GM18907 (cell line): Measurements from ENCODE around the gene LHB.

Experiments used
- ATAC-seq: cut with Tn5 transposase; IDR thresholded peaks from one replicate; pipeline ENCODE4 v1.9.1; 2021; ENCODE audit warnings: mild to moderate bottlenecking, moderate library complexity; ENCODE audit not compliant: unreplicated experiment

Gene LHB

DNA sequence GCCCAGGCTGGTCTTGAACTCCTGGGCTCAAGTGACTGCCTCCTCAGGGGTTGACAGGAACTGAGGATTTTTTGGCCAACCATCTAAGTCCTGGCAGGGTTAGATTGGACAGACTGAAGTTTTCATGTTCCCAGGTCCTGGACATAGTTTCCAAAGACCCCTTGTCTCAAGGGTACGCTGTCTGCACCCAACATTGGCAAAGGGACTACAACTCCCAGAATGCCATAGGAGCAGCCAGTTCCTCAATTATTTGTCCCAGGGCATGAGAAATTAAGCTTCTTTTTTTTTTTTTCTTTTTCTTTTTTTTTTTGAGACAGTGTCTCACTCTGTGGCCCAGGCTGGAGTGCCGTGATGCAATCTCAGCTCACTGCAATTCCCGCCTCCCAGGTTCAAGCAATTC is 30.7 kb downstream of the LHB start:
- ATAC-seq, result no peak

DNA sequence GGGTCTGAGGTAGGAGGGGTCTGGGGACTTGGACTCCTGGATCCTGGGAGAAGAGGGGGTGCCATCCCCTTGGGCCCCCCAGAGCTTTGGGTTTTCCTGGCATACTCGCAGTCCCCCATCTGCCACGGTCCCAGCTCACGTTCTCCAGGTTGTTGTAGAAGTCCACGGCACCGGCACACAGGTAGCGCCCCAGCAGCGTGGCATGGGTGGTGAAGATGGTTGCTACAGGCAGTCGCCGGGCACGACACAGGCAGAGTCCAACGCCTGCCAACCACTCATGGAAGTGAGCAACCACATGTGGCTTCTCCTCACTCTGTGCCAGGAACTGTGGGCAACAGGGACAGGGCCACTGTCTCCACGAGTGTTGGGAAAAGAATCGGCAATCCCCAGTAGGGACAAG is 31.2 kb downstream of the LHB start:
- ATAC-seq, result no peak

DNA sequence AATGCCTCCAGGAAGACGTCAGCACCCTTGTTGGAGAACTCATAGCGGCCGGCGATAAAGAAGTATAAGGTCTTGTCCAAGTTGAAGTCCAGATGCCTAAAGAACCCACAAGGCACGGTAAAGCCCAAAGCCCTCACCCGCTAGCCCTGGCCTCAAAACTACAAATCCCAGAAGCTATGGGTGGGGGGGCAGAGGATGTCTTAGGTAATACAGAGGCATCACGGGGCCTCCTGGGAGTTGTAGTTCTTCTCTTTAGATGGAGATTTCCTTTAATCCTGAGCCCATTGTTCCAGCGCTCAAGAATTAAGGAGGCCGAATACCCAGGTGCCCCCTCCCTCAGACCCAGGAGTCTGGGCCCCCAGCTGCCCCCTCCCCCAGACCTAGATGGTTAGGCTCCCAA is 34.6 kb downstream of the LHB start:
- no peak for ATAC-seq

DNA sequence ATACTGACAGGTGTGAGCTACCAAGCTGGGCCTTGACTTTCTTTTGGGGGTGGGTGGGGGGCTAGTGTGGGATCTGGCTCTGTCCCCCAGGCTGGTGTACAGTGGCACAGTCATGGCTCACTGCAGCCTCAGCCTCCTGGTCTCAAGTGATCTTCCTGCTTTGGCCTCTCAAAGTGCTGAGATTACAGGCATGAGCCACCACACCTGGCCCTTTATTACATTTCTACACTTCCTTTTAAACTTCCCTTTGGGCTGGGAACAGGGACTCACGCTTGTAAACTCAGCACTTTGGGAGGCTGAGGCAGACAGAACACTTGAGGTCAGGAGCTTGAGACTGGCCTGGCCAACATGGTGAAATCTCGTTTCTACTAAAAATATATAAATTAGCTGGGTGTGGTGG is 39.8 kb downstream of the LHB start:
- no peak for ATAC-seq

DNA sequence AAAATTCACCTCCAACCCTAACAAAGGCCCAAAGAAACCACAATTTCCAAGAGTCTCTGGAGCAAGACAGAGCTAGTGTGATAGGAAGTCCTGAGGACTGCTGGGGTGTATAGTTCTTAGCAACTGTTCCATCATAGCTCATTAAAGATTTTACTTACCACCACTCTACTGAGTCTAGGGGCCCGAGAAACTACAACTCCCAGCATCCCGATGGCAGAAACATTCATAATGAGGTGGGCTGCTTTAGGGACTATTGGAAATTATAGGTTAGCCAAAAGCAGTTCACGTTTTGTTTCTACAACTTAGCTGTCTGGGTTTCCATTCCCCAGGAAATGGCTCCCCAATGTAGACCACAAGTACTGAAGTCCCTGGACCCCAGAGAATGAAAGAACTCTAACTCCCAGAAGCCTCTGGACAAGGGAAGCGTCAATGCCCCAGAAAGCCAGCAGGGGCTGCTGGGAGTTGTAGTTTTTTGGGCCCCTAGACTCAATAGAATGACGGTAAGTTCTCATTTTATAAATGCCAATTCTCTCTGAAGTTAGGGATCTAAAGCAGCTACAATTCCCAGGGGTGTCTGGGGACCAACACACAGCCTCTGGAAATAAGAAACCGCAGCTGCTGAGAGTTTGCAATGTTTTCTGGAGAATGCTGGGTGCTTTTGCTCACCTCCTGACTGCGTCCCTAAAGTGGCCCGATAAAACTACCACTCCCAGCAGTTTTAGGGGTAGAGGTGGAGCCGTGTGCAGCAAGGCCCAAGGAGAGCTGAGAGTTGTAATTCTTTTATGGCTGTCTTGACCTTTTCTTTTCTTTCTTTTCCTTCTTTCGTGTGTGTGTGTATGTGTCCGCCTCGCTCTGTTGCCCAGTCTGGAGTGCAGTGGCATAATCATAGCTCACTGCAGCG is 40.7 kb downstream of the LHB start:
- ATAC-seq, result no peak

DNA sequence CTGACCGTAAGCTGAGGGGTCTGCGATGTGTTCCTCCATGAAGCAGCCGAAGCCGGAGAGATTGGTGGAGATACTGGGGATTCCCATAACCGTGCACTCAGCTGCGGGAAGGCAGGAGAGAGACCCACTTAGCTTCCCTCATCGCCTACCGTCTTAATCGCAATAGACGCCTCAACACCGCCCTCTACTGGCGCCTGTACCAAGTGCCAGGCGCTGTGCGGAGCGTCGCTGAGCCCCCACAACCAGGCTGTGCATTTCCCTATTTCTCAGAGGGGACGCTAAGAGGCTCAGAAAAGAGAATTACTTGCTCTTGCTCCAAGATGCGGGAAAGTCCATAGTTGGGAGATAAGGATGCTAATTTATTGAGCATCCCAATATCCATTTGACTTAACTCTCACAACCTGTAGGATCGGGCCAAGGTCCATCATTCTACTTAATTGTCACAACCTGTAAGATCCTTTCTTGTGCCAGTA is 45.9 kb downstream of the LHB start:
- ATAC-seq, result no peak

DNA sequence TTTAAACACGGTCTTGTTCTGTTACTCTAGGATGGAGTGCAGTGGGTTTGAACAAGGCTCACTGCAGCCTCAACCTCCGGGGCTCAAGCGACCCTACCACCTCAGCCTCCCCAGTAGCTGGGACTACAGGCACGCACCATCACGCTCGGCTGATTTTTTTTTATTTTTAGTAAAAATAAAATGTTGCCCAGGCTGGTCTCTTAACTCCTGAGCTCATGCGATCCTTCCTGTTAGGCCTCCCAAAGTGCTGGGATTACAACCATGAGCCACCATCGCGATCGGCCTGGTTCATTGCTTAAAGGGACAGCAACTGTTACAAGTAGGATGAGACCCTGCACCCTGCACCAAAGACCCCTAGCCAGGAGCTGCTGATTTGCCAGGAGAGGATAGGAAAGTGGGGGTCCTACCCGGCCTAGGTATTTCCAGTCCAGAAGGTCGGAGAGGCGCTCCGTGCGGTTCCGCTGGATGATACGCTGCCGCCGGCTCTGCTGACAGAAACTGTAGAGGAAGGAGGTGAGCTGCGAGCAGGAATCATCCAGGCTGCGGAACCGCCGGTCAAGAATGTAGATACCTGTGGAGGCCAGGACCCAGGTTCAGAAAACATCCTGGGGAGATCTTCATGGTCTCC is 46.6 kb downstream of the LHB start:
- ATAC-seq, result no peak

DNA sequence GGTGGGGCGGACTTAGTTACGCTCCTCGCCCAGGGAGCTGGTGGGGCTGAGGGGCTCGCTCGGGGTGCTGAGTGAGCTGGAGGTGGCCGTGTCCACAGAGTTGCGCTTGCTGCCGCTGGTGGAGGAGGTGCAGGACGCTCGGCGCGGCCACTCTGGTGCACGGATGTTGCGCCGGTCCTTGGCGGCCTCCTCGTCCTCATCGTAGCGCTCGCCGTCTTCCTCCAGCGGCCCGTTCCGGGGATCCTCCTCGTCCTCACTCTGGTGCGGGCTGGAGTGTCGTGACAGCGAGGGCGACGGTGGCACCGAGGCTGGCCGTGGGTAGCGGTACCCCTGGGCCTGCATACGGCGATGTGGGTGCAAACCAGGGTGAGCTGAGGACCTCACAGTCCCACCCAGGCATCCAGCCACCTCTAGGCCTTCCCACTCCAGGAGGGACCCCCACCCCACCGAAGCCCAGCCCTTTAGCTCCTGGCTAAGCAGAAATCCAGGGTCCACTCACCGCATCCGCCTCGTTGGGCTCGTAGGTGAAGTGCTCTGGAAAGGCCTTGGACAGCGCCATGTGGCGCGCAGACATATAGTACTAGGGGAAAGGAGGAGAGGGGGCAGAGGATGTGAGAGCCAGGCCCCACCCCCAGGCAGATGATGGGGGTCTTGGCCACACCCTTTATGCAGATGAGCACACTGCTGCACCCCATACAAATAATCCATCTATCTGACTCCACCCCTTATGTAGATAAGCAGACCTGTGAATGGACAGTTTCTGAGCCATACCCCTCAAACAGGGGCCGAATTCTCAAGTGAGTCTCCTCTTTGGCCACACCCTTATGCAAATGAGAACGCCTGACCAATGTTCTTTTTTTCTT is 47.4 kb downstream of the LHB start:
- ATAC-seq, result no peak

GRCh38 chr19:48968813-48969218 is 48.1 kb downstream of the LHB start:
- ATAC-seq, result no peak

- no peak for ATAC-seq
These were observed 48.7 kb downstream of the LHB start for GRCh38 chr19:48968179-48968661.

DNA sequence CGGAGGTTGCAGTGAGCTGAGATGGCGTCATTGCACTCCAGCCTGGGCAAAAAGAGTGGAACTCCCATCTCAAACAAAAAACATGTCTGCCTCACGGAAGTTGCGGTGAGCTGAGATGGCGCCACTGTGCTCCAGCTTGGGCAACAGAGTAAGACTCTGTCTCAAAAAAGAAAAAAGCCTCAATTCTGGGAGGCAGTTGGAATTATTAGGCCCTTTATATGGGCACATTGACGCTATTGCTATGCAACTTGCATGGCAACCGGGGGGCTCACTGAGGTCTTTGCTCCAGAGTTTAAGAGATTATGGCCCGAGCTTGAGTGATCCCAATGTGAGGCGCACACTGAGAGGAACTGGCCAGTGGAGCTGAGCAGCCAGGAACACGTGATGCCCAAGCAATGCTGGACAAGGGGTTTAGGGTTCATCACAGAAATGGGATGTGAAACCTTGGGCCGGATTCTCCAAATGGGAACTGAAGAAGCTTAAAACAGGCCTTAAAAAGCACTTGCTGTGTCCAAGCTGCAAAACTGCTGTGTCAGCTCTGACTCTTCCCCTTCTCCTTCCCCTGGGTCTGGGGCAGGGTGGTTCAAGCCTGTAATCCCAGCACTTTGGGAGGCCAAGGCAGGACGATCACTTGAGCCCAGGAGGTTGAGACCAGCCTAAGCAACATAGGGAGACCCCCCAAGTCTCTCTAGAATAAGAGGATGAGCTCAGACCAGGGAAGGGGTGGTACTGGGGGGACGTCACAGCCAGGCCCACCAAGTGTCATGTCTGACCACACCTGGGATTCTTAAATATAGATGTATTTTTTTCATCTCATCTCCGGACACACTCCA is 49.3 kb downstream of the LHB start:
- no peak for ATAC-seq

DNA sequence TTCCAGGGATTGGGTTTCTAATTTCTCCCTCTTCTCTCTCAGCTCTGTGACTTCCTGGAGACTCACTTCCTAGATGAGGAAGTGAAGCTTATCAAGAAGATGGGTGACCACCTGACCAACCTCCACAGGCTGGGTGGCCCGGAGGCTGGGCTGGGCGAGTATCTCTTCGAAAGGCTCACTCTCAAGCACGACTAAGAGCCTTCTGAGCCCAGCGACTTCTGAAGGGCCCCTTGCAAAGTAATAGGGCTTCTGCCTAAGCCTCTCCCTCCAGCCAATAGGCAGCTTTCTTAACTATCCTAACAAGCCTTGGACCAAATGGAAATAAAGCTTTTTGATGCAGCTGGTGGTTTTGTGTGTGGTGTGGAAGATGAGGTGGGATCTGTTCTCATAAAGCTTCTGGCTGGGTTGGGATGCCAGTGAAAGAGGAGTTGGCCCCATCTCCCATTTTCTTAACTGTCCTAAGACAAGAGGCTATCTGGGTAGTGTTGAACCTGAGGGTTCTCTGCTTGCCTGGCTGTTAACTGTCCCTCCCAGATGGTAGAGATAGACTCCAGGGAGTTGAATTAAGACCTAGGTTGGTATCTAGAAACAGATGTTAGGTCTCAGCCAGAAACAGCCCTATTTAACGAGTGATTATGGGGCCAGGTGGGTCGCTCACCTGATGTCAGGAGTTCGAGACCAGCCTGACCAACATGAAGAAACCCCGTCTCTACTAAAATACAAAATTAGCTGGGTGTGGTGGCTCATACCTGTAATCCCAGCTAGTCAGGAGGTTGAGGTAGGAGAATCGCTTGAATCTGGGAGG is 50.1 kb downstream of the LHB start:
- no peak for ATAC-seq
